HG03175 (cell line): ENCODE results near the gene MINK1.
"Not testable (repeated sequence)": the region's sequence is repeated elsewhere in the genome, so short reads cannot be mapped to it uniquely, and the experiment has no call there.

Source experiments
- ATAC-seq: cut with Tn5 transposase; IDR thresholded peaks from one replicate; pipeline ENCODE4 v1.9.1; 2021; ENCODE audit warnings: mild to moderate bottlenecking, moderate library complexity; ENCODE audit not compliant: unreplicated experiment

Gene MINK1

DNA sequence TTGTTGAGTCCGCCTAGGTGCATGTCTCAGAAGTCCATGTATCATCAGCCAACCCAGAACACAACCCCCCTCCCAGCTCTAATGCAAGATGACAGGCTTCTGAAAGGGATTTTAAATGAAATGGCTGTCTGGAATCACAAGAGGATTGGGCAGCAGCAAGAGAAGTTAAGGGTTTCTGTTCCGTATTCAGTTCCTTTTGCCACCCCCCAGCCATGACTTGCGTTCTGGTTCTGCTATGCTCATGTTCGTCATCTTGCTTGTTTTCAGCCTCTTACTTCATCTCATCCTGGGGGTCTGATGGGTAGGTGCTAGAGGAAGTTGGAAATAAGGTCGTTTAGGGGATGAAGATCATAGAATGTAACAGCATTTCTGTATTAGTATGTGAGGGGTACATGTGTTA, 12.0 kb downstream of the MINK1 start:
- no peak for ATAC-seq

DNA sequence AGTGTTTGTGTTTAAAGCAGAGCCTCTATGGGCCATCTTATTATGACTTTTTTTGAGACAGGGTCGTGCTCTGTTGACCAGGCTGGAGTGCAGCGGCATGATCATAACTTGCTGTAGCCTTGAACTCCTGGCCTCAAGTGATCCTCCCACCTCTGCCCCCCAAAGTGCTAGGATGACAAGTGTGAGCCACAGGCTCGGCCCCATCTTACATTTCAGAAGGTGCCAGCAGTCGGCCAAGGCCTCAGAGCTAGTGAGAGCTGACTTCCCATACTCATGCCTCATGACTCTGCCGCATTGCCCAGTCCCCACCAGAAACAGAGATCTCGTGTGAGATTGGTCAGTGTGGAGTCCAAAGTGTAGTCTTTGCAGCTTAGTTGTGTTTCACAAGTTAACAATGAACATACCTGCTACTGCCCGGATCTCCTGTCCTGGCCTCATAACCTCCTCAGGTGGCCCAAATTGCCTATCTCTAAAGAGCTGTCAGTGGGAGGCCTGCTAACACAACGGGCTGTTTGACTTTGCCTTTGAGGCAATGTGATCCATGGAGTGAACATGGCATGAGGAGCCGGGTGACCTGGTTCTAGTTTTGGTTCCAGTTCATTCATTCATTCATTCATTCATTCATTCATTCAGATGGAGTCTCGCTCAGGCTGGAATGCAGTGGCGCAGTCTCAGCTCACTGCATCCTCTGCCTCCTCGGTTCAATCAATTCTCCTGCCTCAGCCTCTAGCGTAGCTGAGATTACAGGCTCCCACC, 13.7 kb downstream of the MINK1 start:
- ATAC-seq = no peak

DNA sequence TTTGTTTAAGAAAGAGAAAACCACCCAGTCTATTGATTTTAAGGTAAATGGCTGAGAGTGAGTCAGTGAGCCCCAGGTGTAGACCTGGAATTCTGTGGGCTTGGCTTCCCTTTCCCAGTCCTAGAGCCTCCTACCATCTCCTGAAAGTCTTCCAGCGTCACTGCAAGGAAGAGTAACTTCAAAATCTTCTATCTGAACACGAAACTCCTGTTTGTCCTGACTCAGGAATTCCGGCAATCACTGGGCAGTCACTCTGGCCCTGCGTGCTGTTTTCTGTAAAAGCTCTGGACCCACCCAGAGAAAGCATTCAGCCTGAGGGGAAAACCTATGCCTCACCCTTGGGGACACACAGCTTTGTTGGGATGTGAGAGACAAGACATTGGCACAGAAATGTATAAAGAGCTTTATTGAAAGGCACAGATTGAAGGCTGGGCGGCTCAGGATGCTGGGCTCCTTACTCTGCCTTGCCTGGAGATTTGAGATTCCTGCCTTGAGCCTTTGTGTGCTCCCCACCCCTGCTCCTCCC, 15.9 kb downstream of the MINK1 start:
- no peak for ATAC-seq

DNA sequence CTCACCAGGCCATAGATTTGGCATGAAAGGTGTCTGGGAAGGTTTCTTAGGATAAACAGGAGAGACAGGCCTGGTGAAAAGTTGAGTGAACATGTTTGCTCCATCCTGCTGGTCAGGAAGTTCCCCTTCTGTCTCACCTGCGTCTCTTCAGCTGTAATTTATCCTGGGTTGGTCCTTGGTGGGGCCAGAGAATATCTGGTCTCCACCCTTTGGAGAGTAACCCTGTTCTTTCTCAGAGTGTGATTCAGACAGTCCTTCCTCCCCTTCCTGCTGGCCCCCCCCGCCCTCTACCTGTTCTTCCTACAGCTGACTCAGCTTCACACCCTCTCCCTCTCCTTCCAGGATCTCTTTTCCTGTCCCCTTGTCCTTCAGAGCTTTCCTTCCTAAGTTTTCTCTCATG, 17.1 kb downstream of the MINK1 start:
- ATAC-seq = no peak

DNA sequence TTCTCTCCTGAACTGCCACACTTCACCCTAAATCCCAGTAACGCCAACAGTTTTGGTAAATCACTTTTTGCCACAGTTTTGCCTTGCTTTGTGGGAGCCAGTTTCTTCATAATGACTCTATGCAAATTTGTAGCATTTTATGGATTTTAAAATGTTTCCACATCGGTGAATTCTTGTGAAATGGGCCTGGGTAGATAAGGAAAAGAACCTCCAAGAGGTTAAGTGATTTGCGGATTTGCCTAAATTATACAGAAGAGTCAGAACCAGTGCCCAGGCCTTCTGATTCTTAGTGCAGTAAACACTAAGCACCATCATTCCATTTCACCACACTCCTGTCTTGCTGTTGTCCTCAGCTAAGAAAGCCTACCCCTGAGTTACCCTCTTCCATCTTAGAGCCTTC, 17.9 kb downstream of the MINK1 start:
- no peak for ATAC-seq

DNA sequence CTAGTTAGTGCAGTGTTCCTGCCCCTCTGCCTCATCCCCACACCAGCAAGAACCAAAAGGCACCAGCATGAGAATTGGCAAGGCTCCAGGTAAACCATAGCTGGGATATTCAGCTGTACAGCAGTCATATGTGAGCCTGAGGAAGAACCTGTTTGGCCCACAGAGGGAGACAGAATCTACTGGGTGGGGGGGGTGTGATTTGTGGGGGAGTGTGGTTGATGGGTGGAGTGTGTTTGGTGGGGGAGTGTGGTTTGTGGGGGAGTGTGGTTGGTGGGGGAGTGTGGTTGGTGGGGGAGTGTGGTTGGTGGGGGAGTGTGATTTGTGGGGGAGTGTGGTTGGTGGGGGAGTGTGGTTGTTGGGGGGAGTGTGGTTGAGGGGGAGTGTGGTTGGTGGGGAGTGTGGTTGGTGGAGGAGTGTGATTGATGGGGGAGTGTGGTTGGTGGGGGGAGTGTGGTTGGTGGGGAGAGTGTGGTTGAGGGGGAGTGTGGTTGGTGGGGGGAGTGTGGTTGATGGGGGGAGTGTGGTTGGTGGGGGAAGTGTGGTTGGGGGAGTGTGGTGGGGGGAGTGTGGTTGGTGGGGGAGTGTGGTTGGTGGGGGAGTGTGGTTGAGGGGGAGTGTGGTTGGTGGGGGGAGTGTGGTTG, 19.5 kb downstream of the MINK1 start:
- ATAC-seq = no peak

DNA sequence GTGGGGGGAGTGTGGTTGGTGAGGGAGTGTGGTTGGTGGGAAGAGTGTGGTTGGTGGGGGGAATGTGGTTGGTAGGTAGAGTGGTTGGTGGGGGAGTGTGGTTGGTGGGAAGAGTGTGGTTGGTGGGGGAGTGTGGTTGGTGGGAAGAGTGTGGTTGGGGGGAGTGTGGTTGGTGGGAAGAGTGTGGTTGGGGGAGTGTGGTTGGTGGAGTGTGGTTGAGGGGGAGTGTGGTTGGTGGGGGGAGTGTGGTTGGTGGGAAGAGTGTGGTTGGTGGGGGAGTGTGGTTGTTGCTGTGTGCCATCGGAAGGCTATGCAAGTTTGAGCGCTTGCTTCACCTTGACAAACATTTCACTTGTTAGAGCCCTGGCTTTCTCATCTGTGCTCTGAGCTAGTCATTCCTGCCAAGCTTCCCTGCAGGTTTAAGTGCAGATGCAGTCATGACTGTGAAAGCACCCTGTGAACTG, 20.1 kb downstream of the MINK1 start:
- ATAC-seq = no peak

DNA sequence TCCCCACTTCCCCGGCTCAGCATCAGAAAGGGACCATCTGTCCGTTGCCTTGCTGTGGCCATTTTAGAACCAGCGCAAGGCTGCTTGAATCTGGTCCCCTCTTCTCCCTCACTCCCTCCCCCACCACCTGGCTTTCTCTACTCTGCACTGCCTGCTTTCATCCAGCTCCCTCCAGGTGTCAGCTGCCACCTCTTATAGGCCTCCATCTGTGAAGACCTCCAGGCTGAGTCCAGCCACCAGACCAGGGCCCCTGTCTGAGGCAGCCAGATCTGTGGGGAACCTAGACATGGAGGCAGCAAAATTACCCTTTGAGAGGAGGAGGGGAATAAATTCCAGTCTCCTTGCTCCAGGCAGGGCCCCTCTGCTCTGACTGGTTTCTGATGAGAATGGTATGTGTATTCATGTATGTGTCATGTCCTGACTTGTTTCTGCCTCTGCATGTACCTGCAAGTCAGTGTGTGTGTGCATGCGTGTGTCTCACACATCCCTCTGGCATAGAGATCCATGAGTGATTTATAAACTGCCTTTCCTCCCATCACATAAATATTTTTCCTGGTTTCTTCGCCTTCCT, 21.1 kb downstream of the MINK1 start:
- no peak for ATAC-seq

DNA sequence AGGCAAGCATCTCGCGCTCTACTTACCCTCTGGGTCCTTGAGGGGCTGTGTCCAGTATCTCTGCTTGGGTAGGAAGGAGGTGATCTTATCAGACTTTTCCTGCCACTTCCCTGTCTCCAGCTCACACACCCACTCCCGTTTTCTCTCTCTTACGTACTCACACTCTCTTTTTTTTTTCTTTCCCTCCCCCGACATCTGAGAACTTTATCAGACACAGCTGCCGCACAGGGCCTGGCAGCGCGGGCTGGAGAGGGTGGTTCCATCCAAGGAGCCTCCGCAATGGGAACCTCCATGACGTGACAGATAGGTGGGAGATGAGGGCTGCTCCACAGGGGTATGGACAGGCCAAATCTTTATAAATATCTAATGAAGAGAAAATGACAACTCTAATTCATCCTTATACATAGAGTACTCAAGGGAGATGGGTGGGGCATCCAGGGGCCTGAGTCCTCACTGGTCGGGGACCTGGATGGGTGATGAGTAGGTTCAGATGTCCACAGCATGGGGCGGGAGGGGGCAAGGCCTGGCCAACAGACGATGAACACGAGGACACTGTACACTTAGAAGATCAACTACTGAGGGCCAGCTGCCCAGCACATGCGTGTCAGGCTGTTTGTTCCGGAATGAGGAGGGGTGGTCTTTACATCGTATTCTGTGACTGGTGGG, 23.3 kb downstream of the MINK1 start:
- ATAC-seq = no peak

DNA sequence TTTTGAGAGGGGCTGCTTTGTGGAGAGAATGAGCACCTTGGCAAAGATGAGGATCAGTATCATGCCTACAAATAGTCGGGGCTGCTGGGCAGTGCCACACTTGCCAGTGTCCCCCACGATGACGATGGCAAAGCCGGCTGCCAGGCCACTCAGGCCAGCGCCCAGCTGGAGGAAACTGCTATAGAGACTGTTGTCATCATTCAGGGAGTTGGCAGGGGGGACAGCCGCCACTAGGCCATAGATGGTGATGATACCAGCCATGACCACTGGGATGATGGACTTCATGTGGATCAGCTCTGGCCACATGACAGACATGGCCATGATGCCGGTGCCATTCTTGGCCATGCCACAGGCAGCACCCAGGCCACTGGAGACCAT, 23.8 kb downstream of the MINK1 start:
- no peak for ATAC-seq

DNA sequence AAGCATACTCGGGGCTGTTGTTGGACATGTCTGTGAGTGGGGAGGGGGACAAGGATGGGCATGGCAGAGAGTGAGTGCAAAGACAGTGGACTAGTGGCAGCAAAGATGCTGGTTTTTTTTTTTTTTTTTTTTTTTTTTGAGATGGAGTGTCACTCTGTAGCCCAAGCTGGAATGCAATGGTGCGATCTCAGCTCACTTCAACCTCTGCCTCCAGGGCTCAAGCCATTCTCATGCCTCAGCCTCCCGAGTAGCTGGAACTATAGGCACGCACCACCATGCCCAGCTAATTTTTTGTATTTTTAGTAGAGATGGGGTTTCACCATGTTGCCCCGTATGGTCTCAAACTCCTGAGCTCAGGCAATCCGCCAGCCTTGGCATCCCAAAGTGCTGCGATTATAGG, 24.2 kb downstream of the MINK1 start:
- ATAC-seq = not testable (repeated sequence)

DNA sequence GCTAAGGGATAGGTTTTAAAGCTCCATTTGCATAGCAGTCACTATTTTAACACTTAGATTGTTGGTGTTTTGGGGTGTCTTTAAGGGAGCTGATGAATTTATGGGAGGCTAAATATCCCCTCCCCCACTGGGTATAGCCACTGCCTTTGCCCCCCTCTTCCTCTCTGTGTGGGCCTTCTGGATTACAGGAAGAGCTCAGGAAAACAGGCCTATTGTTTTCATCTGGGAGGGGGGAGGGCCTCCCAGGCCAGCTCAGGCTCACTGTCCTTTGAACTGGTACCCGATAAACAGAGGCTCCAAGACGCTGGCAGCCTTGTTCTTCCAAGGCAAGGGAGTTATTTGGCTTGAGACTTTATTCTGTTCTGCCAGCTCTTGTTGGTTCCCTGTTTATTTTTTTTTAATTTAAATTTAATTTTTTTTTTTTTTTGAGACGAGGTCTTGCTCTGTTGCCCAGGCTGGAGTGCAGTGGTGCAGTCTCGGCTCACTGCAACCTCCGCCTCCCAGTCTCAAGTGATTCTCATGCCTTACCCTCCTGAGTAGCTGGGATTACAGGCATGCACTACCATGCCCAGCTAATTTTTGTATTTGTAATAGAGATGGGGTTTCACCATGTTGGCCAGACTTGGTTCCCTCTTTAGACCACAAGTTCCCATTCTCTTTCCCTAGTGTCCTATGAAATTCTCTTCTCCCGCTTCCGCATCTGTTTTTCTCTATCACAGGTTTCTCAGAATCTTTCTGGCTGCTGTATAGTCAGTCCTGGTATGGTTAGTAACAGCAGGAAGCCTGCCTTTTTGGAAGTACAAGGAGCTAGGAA, 25.1 kb downstream of the MINK1 start:
- no peak for ATAC-seq

DNA sequence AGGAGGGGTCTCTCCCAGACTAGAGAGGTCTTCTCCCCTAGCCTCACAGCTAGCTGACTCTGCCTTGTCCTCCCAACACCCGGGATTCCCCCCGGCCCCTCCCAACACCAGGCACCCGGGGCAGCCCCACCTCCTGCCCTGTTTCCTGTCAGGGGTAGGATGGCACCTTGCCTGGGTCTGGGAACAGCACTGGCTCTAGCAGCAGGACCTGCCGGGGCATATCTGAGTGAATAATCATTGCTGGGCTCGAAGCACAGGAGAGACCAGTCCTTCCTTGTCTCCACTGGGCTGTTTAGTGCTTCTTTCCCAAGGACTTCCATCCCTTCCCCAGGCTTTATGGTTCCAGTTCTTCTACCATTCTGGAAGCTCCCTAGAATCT, 25.7 kb downstream of the MINK1 start:
- no peak for ATAC-seq

DNA sequence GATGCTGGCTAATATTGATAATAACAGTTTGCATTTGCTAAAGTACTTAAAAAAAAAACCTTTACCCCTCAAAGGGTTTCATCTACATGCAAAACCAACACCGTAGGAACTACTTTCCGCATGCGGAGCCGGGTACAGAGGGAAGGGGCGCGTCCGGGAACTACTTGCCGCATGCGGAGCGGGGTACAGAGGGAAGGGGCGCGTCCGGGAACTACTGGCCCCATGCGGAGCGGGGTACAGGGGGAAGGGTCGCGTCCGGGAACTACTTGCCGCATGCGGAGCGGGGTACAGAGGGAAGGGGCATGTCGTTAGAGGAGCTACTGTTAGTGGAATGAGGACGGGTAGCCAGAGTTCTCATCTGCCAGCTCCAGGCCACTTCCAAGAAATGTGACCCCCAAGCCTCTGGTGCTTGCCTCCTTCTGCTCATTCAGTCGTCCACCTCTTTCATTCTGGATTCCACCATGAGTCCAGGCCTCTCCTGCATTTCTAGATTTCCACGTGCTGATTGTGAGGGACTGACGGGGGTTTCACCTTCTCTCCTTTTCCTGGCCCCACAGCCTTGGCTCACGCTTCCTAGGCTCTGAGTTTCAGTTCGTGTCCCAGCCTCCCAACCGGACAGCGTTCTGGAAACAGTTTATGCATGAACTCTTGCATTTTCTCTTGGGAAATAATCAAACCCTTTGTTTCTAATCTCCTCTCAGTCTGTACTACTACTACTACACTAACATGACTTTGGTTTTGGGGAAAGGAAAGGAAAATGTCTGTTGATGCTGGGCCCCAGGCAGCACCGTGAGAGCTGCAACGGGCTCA, 26.9 kb downstream of the MINK1 start:
- no peak for ATAC-seq

DNA sequence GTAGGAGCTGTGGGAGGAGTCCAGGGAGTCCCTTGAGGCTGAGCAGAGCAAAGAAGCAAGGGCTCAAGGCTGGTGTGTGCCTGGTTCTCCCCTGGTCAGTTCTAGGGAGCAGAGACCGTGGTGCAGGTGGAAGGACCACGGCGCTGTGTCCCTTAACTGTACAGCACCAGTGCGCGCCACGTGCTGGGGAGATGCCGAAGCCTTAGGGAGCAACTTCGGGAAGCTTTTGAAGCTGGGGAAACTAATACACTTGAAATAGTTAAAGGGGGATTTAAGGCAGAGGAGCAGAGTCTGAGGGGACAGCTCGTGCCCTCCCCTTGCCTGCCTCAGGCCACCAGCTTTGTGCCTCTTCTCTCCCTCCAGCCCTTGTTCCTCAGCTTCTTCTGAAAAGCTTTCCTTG, 27.5 kb downstream of the MINK1 start:
- ATAC-seq = no peak

DNA sequence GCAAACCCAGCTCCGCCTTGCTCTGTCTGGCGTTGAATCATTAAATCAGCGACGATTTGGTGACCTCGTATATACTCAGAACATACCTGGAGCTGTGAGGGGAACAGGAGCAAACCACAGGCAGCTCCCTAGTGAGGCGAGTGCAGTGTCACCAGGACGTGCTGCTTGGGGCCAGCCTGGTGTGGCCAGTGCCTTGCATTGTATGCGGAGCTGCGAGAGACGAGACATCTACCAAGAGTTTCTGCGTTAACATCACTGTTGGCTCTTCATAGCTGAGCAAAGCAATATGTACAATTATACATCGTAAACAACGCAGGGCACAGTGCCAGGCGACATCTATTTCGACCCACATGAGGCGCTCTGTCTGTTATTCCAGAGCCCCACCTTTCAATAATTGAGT, 27.9 kb downstream of the MINK1 start:
- ATAC-seq = no peak

DNA sequence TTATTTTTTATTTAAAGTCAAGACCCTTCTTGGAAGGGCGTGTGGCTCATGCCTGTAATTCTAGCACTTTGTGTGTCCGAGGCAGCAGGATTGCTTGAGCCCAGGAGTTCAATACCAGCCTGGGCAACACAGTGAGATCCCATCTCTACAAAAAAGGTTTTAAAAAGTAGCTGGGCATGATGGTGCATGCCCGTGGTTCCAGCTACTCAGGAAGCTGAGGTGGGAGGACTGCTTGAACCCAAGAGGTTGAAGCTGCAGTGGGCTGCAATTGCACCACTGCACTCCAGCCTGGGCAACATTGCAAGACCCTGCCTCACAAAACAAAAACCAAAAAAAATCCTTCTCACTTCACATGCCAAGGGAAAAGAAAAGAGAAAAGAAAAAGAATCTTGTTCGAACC, 29.6 kb downstream of the MINK1 start:
- ATAC-seq = no peak

DNA sequence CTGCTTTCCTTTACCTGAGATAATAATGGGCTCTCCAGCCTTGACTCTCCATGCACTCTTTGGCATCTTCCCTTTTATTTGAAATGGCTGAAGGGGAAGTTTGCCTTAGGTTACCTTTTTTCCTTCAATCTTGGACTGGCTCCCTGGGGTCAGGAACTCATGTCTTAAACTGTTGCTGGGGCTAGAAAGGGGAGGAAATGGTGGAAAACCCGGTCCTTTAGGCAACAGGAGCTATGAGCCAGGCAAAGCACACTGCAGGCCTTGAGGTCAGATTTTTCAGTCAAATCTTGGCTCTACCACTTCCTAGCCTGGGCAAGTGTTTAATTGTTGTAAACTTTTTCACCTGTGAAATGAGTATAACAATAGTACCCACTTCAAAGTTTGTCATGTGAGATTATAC, 30.2 kb downstream of the MINK1 start:
- ATAC-seq = no peak

DNA sequence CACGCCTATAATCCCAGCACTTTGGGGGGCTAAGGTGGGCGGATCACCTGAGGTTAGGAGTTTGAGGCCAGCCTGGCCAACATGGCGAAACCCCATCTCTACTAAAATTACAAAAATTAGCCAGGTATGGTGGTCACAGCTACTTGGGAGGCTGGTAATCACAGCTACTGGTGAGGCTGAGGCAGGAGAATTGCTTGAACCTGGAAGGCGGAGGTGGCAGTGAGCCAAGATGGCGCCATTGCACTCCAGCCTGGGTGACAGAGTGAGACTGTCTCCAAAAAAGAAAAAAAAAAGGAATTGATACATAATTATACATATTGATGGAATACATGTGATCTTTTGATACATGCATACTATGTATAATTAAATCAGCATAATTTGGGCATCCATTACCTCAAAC, 34.4 kb downstream of the MINK1 start:
- not testable (repeated sequence) for ATAC-seq
